ENCODE results near the gene ERC2. TPM values are rescaled to one million over a fixed set of nuclear protein-coding genes. Genes with fewer than 3 reads are reported as not detected.

ERC2 gene
- total RNA-seq, 2 experiments from 2014 or later: not detected

DNA sequence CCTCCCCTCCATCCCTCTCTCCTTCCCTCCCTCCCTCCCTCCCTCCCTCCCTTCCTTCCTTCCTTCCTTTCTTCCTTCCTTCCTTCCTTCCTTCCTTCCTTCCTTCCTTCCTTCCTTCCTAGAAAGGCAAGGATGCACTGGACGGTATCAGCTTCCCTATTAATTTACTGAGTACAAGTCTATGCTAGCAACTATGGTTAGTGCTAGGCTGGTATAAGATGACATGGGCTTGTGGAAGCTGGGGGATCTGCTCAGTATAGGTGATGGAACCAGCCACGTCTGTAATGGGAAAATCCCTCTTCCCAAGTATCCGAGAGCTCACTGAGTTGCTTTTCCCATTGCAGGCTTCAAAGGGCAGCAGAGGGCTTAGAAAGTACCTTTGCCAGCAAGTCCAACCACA lies 884.8 kb downstream of the ERC2 start:
- Histone ChIP-seq H3K4me1 (ENCODE audit: insufficient read depth, low read length, poor library complexity, severe bottlenecking) (no peaks in the 10 kb centered on the region), H3K79me2 (ENCODE audit: insufficient read depth, low read depth, low read length) (no peaks in the 10 kb centered on the region), H3K9me2 (ENCODE audit: insufficient read depth, low read length) (no peaks in the 10 kb centered on the region), H3K27ac (ENCODE audit: low read depth, low read length, poor library complexity, severe bottlenecking) (no peak overlapping the region), H3K4me2 (ENCODE audit: low read length) (no peak overlapping the region), H3K36me3 (ENCODE audit: insufficient read depth, low read length) (no peaks in the 10 kb centered on the region), H4K20me1 (ENCODE audit: insufficient read depth, low read length) (no peaks in the 10 kb centered on the region), H3K9me3 (ENCODE audit: low read length) (no peaks in the 10 kb centered on the region), H2AFZ (ENCODE audit: low read length) (no peak overlapping the region), H3K4me3 (ENCODE audit: low read depth, low read length, poor library complexity, severe bottlenecking) (no peak overlapping the region)
- CTCF ChIA-PET (ENCODE audit: unreplicated experiment): no interaction called here
- intact Hi-C loops (cut with micrococcal nuclease; ENCODE audit: unreplicated experiment): no loop called here
- BruUV-seq (replicated peaks): no TSS peak
- DNase-seq (ENCODE audit: low spot score): no peak
- POLR2A ChIA-PET: no interaction called here
- TF ChIP-seq, protein P1, sequence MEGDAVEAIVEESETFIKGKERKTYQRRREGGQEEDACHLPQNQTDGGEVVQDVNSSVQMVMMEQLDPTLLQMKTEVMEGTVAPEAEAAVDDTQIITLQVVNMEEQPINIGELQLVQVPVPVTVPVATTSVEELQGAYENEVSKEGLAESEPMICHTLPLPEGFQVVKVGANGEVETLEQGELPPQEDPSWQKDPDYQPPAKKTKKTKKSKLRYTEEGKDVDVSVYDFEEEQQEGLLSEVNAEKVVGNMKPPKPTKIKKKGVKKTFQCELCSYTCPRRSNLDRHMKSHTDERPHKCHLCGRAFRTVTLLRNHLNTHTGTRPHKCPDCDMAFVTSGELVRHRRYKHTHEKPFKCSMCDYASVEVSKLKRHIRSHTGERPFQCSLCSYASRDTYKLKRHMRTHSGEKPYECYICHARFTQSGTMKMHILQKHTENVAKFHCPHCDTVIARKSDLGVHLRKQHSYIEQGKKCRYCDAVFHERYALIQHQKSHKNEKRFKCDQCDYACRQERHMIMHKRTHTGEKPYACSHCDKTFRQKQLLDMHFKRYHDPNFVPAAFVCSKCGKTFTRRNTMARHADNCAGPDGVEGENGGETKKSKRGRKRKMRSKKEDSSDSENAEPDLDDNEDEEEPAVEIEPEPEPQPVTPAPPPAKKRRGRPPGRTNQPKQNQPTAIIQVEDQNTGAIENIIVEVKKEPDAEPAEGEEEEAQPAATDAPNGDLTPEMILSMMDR (conservative IDR thresholded peaks at IDR 0.05; ENCODE audit: low read length): no peak
- TF ChIP-seq EZH2phosphoT487 (IDR thresholded peaks at IDR 0.05; ENCODE audit: borderline replicate concordance, low read depth, low read length): no peak

GRCh38 chr3:55579496-55579895 lies 888.8 kb downstream of the ERC2 start:
- intact Hi-C loops (cut with micrococcal nuclease; ENCODE audit: unreplicated experiment): no loop called here
- Histone ChIP-seq H3K4me3 (ENCODE audit: low read depth, low read length, poor library complexity, severe bottlenecking) (no peak overlapping the region), H3K36me3 (ENCODE audit: insufficient read depth, low read length) (no peaks in the 10 kb centered on the region), H3K79me2 (ENCODE audit: insufficient read depth, low read depth, low read length) (no peaks in the 10 kb centered on the region), H3K27ac (ENCODE audit: low read depth, low read length, poor library complexity, severe bottlenecking) (no peak overlapping the region), H3K9me2 (ENCODE audit: insufficient read depth, low read length) (no peaks in the 10 kb centered on the region), H3K4me1 (ENCODE audit: insufficient read depth, low read length, poor library complexity, severe bottlenecking) (no peaks in the 10 kb centered on the region), H3K9me3 (ENCODE audit: low read length) (no peaks in the 10 kb centered on the region), H2AFZ (ENCODE audit: low read length) (no peak overlapping the region), H4K20me1 (ENCODE audit: insufficient read depth, low read length) (no peaks in the 10 kb centered on the region), H3K4me2 (ENCODE audit: low read length) (no peak overlapping the region)
- POLR2A ChIA-PET: no interaction called here
- no TSS peak for BruUV-seq (replicated peaks)
- TF ChIP-seq, protein P1 (conservative IDR thresholded peaks at IDR 0.05; ENCODE audit: low read length): no peak
- TF ChIP-seq EZH2phosphoT487 (IDR thresholded peaks at IDR 0.05; ENCODE audit: borderline replicate concordance, low read depth, low read length): no peak
- CTCF ChIA-PET (ENCODE audit: unreplicated experiment): no interaction called here
- no peak for DNase-seq (ENCODE audit: low spot score)

- no peak overlapping the region for H3K27ac ChIP-seq (ENCODE audit: low read depth, low read length, poor library complexity, severe bottlenecking)
- H3K9me2 ChIP-seq (ENCODE audit: insufficient read depth, low read length): no peaks in the 10 kb centered on the region
- TF ChIP-seq EZH2phosphoT487 (IDR thresholded peaks at IDR 0.05; ENCODE audit: borderline replicate concordance, low read depth, low read length): no peak
- TF ChIP-seq, protein P1 (conservative IDR thresholded peaks at IDR 0.05; ENCODE audit: low read length): no peak
- DNase-seq (ENCODE audit: low spot score): no peak
- CTCF ChIA-PET (ENCODE audit: unreplicated experiment): no interaction called here
- no peaks in the 10 kb centered on the region for H3K36me3 ChIP-seq (ENCODE audit: insufficient read depth, low read length)
- no peaks in the 10 kb centered on the region for H3K9me3 ChIP-seq (ENCODE audit: low read length)
- no peak overlapping the region for H3K4me3 ChIP-seq (ENCODE audit: low read depth, low read length, poor library complexity, severe bottlenecking)
- no peaks in the 10 kb centered on the region for H3K79me2 ChIP-seq (ENCODE audit: insufficient read depth, low read depth, low read length)
- no peak overlapping the region for H3K4me2 ChIP-seq (ENCODE audit: low read length)
- no peaks in the 10 kb centered on the region for H4K20me1 ChIP-seq (ENCODE audit: insufficient read depth, low read length)
- intact Hi-C loops (cut with micrococcal nuclease; ENCODE audit: unreplicated experiment): no loop called here
- BruUV-seq (replicated peaks): no TSS peak
- POLR2A ChIA-PET: no interaction called here
- no peaks in the 10 kb centered on the region for H3K4me1 ChIP-seq (ENCODE audit: insufficient read depth, low read length, poor library complexity, severe bottlenecking)
- H2AFZ ChIP-seq (ENCODE audit: low read length): no peak overlapping the region
These were observed 891.5 kb downstream of the ERC2 start for GRCh38 chr3:55576621-55577388.

All from OCI-LY7 (cell line).